Activated T-helper 2 cell treated with anti-CD3 and anti-CD28 coated beads, Interferon-gamma antibody, Interleukin-2, Interleukin-4, amounts not matched to agents 10 μg/mL and 5 μg/mL and 100 μg/mL, durations not matched to agents 14 hours and 24 hours and 36 hours (primary cell): ENCODE results near the gene VWF. TPM values are rescaled to one million over a fixed set of nuclear protein-coding genes. Genes with fewer than 3 reads are reported as not detected.

ENCODE experiments used
- DNase-seq: peaks from one replicate; pipeline ENCODE4 v3.0.0; 2021; ENCODE audit warnings: low spot score
- H3K27ac Mint-ChIP-seq: one replicate; pipeline ENCODE4 v1.8.0; 2021; ENCODE audit warnings: mixed read lengths
- H3K27me3 Mint-ChIP-seq: one replicate; pipeline ENCODE4 v1.8.0; 2021; ENCODE audit warnings: low read depth, mixed read lengths
- H3K36me3 Mint-ChIP-seq: one replicate; pipeline ENCODE4 v1.8.0; 2021; ENCODE audit warnings: low read depth, mixed read lengths
- H3K4me1 Mint-ChIP-seq: one replicate; pipeline ENCODE4 v1.8.0; 2021; ENCODE audit warnings: low read depth, mixed read lengths
- H3K4me3 Mint-ChIP-seq: one replicate; pipeline ENCODE4 v1.8.0; 2021; ENCODE audit warnings: low read depth, mild to moderate bottlenecking, moderate library complexity, mixed read lengths
- H3K9me3 Mint-ChIP-seq: one replicate; pipeline ENCODE4 v1.8.0; 2021; ENCODE audit warnings: mixed read lengths
- intact Hi-C: fragments of 100-400 bp; cut with micrococcal nuclease; formaldehyde crosslinking; loops from one replicate; pipeline ENCODE4 v1.15.1; 2023
- total RNA-seq: library from RNA; stranded (reverse); gene quantifications from 2 replicates; pipeline ENCODE4 v1.2.3, GENCODE V29; 2022

The VWF gene
- total RNA-seq, 1 donor from 2014 or later: not detected

- Mint-ChIP-seq H3K27ac (no peak overlapping the region), H3K4me3 (no peak overlapping the region), H3K9me3 (no peaks in the 10 kb centered on the region), H3K36me3 (no peaks in the 10 kb centered on the region), H3K4me1 (no peaks in the 10 kb centered on the region), H3K27me3 (peaks cover 6% of the 10 kb centered on the region)
- intact Hi-C loops: no loop called here
- DNase-seq: no peak
These were observed 71.5 kb downstream of the VWF start for GRCh38 chr12:6052940-6053329.

- DNase-seq: no peak
- Mint-ChIP-seq H3K4me3 (no peak overlapping the region), H3K27ac (no peak overlapping the region), H3K36me3 (no peaks in the 10 kb centered on the region), H3K4me1 (no peaks in the 10 kb centered on the region), H3K9me3 (no peaks in the 10 kb centered on the region), H3K27me3 (peaks cover 6% of the 10 kb centered on the region)
- intact Hi-C loops: no loop called here
These were observed 72.1 kb downstream of the VWF start for GRCh38 chr12:6052206-6052939.

GRCh38 chr12:6049992-6050391 lies 74.5 kb downstream of the VWF start:
- H3K36me3 Mint-ChIP-seq: no peaks in the 10 kb centered on the region
- H3K4me3 Mint-ChIP-seq: no peak overlapping the region
- H3K27me3 Mint-ChIP-seq: no peaks in the 10 kb centered on the region
- no peak for DNase-seq
- no peak overlapping the region for H3K27ac Mint-ChIP-seq
- intact Hi-C loops: no loop called here
- H3K4me1 Mint-ChIP-seq: no peaks in the 10 kb centered on the region
- H3K9me3 Mint-ChIP-seq: no peaks in the 10 kb centered on the region

GRCh38 chr12:6049587-6049986 lies 74.9 kb downstream of the VWF start:
- H3K4me3 Mint-ChIP-seq: no peak overlapping the region

GRCh38 chr12:6047249-6048237 lies 76.9 kb downstream of the VWF start:
- intact Hi-C loops: no loop called here
- Mint-ChIP-seq H3K27ac (no peak overlapping the region), H3K36me3 (no peaks in the 10 kb centered on the region), H3K27me3 (no peaks in the 10 kb centered on the region), H3K9me3 (no peaks in the 10 kb centered on the region), H3K4me1 (no peaks in the 10 kb centered on the region), H3K4me3 (no peak overlapping the region)
- no peak for DNase-seq

More at GRCh38 chr12:6049587-6049986, 74.9 kb downstream of the VWF start:
- Mint-ChIP-seq H3K27ac (no peak overlapping the region), H3K4me1 (no peaks in the 10 kb centered on the region), H3K9me3 (no peaks in the 10 kb centered on the region), H3K27me3 (no peaks in the 10 kb centered on the region), H3K36me3 (no peaks in the 10 kb centered on the region)
- no peak for DNase-seq
- intact Hi-C loops: no loop called here

- Mint-ChIP-seq H3K9me3 (no peaks in the 10 kb centered on the region), H3K36me3 (no peaks in the 10 kb centered on the region), H3K27ac (no peak overlapping the region), H3K27me3 (no peaks in the 10 kb centered on the region), H3K4me3 (no peak overlapping the region), H3K4me1 (no peaks in the 10 kb centered on the region)
- DNase-seq: no peak
- intact Hi-C loops: no loop called here
These were observed 77.8 kb downstream of the VWF start for GRCh38 chr12:6046511-6047180.

GRCh38 chr12:6045438-6045837 lies 79.0 kb downstream of the VWF start:
- no peak overlapping the region for H3K4me3 Mint-ChIP-seq
- H3K27me3 Mint-ChIP-seq: no peaks in the 10 kb centered on the region
- DNase-seq: no peak
- intact Hi-C loops: no loop called here
- no peaks in the 10 kb centered on the region for H3K9me3 Mint-ChIP-seq
- no peaks in the 10 kb centered on the region for H3K4me1 Mint-ChIP-seq
- no peak overlapping the region for H3K27ac Mint-ChIP-seq
- H3K36me3 Mint-ChIP-seq: no peaks in the 10 kb centered on the region

- intact Hi-C loops: no loop called here
- no peak for DNase-seq
- Mint-ChIP-seq H3K27me3 (no peaks in the 10 kb centered on the region), H3K4me3 (no peak overlapping the region), H3K4me1 (peaks cover 3% of the 10 kb centered on the region), H3K9me3 (no peaks in the 10 kb centered on the region), H3K36me3 (no peaks in the 10 kb centered on the region), H3K27ac (no peak overlapping the region)
These were observed 80.4 kb downstream of the VWF start for GRCh38 chr12:6044082-6044481.

GRCh38 chr12:6042446-6042845 lies 82.0 kb downstream of the VWF start:
- no peak for DNase-seq
- H3K4me3 Mint-ChIP-seq: no peak overlapping the region
- intact Hi-C loops: no loop called here
- H3K36me3 Mint-ChIP-seq: no peaks in the 10 kb centered on the region
- H3K4me1 Mint-ChIP-seq: peaks cover 3% of the 10 kb centered on the region
- H3K27me3 Mint-ChIP-seq: no peaks in the 10 kb centered on the region
- H3K27ac Mint-ChIP-seq: no peak overlapping the region
- H3K9me3 Mint-ChIP-seq: no peaks in the 10 kb centered on the region

GRCh38 chr12:6041891-6042290 lies 82.6 kb downstream of the VWF start:
- peaks cover 3% of the 10 kb centered on the region for H3K4me1 Mint-ChIP-seq
- H3K36me3 Mint-ChIP-seq: no peaks in the 10 kb centered on the region
- H3K27ac Mint-ChIP-seq: no peak overlapping the region
- intact Hi-C loops: no loop called here
- no peak for DNase-seq
- H3K9me3 Mint-ChIP-seq: no peaks in the 10 kb centered on the region
- no peaks in the 10 kb centered on the region for H3K27me3 Mint-ChIP-seq
- H3K4me3 Mint-ChIP-seq: no peak overlapping the region

- DNase-seq: no peak
- intact Hi-C loops: loop anchor here (1.0 kb wide), 2 partner anchors 53 to 75 kb away; no protein-coding TSS in a partner anchor
- Mint-ChIP-seq H3K9me3 (no peaks in the 10 kb centered on the region), H3K4me1 (peaks cover 3% of the 10 kb centered on the region), H3K36me3 (no peaks in the 10 kb centered on the region), H3K27ac (no peak overlapping the region), H3K4me3 (no peak overlapping the region), H3K27me3 (no peaks in the 10 kb centered on the region)
These were observed 83.7 kb downstream of the VWF start for GRCh38 chr12:6040815-6041214.

- DNase-seq: peak; percentile 22
- Mint-ChIP-seq H3K9me3 (no peaks in the 10 kb centered on the region), H3K27me3 (no peaks in the 10 kb centered on the region), H3K27ac (no peak overlapping the region), H3K4me3 (no peak overlapping the region), H3K36me3 (no peaks in the 10 kb centered on the region), H3K4me1 (peaks cover 3% of the 10 kb centered on the region)
- intact Hi-C loops: loop anchor here (1.0 kb wide), 2 partner anchors 52 to 74 kb away; no protein-coding TSS in a partner anchor
These were observed 84.4 kb downstream of the VWF start for GRCh38 chr12:6039894-6040601.
